ENCODE data around the gene RTN4.

DNA sequence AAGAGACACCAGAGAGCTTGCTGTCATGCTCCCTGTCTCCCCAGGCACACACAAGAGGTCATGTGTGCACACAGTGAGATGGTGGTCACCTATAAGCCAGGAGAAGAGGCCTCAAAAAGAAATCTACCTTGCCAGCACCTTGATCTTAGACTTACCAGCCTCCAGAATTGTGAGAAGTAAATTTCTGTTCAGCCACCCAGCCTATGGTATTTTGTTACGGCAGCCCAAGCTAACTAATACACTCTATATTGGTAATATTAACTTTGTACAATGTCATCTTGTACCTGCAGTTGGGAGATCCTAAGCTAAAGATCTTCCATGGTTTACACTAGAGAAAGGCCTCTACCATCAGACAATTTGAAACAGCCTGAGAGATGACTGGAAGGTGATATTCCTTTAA lies 21.2 kb downstream of the RTN4 start:
- TF ChIP-seq, protein P1, sequence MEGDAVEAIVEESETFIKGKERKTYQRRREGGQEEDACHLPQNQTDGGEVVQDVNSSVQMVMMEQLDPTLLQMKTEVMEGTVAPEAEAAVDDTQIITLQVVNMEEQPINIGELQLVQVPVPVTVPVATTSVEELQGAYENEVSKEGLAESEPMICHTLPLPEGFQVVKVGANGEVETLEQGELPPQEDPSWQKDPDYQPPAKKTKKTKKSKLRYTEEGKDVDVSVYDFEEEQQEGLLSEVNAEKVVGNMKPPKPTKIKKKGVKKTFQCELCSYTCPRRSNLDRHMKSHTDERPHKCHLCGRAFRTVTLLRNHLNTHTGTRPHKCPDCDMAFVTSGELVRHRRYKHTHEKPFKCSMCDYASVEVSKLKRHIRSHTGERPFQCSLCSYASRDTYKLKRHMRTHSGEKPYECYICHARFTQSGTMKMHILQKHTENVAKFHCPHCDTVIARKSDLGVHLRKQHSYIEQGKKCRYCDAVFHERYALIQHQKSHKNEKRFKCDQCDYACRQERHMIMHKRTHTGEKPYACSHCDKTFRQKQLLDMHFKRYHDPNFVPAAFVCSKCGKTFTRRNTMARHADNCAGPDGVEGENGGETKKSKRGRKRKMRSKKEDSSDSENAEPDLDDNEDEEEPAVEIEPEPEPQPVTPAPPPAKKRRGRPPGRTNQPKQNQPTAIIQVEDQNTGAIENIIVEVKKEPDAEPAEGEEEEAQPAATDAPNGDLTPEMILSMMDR (IDR thresholded peaks at IDR 0.05): no peak
- no peak for TF ChIP-seq POLR2A (IDR thresholded peaks at IDR 0.05)
